GM10266 (cell line): ENCODE measurements around the gene FABP3.

Source experiments
- DNase-seq: peaks from one replicate; pipeline ENCODE4 v3.0.0; 2012; ENCODE audit errors: extremely low spot score
- TF ChIP-seq, protein P1 (sequence below): IDR thresholded peaks from 2 replicates; pipeline ENCODE4 v1.5.1; 2012; ENCODE audit warnings: mild to moderate bottlenecking, low read depth; ENCODE audit not compliant: control insufficient read depth, insufficient read depth; ENCODE audit errors: missing control alignments

Gene FABP3

DNA sequence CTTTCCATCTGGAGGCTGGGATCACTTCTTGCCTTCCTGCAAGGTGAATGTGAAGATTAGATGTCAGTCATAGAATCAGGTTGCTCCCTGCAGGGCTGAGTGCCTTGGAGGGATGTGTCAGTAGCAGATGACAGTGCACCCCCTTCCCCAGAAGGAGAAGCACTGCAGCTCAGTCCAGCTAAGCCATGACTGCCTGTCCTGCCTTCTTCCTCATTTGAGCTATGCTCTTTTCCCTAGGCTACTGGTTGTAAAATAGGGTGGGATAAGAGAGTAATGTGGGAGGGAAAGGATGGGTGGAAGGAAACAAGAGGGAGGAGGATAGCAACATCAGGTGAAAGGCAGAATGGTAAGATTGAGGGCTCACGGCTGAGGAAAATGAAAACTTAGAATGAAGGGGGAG is 11.1 kb upstream of the FABP3 start:
- DNase-seq: no peak
- TF ChIP-seq, protein P1, sequence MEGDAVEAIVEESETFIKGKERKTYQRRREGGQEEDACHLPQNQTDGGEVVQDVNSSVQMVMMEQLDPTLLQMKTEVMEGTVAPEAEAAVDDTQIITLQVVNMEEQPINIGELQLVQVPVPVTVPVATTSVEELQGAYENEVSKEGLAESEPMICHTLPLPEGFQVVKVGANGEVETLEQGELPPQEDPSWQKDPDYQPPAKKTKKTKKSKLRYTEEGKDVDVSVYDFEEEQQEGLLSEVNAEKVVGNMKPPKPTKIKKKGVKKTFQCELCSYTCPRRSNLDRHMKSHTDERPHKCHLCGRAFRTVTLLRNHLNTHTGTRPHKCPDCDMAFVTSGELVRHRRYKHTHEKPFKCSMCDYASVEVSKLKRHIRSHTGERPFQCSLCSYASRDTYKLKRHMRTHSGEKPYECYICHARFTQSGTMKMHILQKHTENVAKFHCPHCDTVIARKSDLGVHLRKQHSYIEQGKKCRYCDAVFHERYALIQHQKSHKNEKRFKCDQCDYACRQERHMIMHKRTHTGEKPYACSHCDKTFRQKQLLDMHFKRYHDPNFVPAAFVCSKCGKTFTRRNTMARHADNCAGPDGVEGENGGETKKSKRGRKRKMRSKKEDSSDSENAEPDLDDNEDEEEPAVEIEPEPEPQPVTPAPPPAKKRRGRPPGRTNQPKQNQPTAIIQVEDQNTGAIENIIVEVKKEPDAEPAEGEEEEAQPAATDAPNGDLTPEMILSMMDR: no peak

DNA sequence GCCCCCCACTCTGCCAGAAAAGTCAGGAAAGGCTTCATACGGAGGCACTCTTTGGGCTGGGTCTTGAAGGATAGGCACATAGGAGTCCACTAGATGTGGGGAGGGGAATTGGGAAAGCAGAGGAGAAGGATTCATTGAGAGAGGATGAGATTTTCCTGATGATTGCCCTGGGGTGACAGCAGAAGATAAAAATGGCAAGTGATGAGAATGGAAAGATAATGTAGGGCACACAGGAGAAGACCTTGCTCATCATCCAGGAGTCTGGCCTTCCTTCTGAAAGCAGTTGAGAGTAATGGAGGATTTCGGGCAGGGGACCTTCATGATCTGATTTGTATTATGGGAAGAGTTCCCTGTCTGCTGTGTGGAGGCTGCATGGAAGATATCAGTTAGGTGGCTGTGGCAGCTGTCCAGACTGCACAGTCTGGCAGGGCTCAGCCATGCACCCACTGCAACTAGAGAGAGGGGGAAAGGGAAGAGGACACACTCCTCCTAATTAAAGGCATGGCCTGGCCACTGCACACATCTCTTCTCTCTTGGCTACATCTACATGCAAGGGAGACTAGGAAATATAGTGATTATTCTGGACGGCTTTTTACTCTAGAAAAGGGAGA is 9.6 kb upstream of the FABP3 start:
- DNase-seq: no peak
- TF ChIP-seq, protein P1: no peak

DNA sequence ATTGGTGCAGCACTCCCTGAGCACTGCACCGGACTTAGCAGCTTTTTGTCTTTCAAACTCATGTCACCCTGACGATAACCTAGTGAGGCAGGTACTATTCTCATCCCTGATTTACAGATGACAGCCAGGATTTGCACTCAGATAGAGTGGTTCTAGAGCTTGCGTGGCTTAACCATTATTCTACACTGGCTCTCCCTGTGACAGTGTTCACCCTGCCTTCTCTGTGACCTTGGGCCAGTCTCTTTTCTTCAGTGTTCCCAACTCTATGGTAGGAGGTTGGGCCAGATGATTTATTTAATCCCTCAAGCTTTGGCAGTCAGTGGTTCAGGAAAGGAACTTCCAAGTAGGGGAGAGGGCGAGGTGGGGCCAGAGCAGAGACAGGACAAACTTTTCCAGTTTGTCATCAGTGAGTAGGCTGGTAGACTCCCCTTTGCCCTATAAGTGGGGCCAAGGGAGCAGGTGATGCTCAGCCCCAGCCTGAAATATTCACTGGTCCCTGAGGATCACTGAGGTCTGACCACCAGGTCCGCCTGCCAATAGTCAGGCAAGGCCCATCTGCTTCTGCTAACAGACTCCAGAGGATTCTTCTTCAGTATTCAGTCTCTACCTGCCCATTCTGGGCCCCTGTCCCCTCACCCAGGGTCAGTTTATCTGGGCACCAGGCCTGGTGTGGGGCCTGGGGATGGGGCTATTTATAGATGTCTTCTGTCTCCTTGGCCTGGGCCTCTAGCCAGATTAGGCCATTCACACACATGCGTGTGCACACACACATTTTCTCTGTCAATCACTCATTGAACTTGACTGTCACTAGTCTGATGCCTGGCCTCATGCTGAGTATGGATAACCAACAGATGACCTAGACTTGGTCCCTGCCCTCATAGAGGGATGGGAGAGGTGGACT is 8.8 kb upstream of the FABP3 start:
- TF ChIP-seq, protein P1: no peak

DNA sequence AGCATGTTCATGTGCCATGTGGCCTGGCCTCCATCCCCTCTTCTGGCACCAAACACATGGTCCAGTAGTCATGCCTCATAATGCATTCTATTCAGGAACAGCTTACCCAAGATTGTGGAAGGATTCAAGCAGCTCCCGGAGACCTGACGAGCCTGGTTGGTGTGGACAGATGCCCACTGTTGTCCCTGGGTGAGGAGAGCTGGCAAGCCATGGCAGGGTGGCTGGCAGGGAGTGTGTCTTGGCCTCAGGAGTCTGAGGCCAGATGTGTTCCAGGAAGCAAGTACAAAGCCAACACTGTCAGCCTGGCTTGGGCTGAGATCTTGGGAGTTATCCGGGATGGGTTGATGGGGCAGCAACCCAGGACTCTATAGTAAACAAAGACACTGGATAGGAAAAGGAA is 7.3 kb upstream of the FABP3 start:
- no peak for DNase-seq
- TF ChIP-seq, protein P1: no peak

More for the DNA sequence above, 8.8 kb upstream of the FABP3 start:
- no peak for DNase-seq

DNA sequence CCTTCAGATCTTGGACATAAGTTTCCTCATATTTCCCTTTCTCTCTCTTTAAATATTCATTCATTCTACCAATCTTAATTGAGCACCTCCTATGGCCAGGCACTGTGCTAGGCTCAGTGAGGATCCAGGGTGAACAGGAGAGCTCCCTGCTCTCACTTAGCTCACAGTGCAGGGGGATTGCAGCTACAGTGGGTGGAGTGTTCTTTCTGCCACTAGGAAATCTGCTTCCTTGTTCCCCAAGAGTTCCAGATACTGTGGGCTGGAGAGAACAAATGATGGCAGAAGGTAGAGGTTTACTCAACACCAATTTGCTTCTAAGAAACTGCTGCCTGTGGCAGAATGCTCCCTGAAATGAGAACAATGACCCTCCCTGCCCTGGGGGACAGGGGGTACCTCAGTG is 5.1 kb upstream of the FABP3 start:
- no peak for DNase-seq
- TF ChIP-seq, protein P1: no peak

DNA sequence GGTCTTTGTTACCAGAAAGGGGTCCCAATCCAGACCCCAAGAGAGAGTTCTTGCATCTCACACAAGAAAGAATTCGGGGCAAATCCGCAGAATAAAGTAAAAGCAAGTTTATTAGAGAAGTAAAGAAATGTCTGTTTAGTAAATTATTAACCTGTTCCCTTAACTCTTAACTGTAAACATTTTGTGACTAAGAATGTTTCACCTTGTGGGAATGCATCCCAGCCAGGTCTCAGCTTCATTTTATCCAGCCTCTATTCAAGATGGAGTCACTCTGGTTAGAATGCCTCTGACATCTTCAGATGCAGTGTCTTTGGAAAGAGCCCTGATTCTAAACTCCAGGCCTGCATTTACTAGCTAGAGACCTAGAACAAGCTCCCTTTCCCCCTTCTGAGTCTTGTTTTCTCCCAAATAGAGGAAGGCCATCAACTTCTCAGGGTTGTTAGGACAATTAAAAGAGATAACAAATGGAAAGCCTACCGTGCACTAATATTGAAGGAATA is 4.5 kb upstream of the FABP3 start:
- no peak for DNase-seq
- TF ChIP-seq, protein P1: no peak
